CD4-positive, alpha-beta memory T cell (primary cell): ENCODE results near the gene PTPN3. TPM values are rescaled to one million over a fixed set of nuclear protein-coding genes. Genes with fewer than 3 reads are reported as not detected.

ENCODE experiments used
- CTCF ChIA-PET: fragments of 350-600 bp; sonication (Branson Sonifier 250); formaldehyde crosslinking; loops from one replicate; lab custom pipeline; 2021; ENCODE audit warnings: inconsistent platforms; ENCODE audit not compliant: partially characterized antibody; lab: Charles Lee
- POLR2A ChIA-PET: fragments of 350-600 bp; sonication (Branson Sonifier 250); formaldehyde crosslinking; loops from one replicate; lab custom pipeline; 2021; ENCODE audit not compliant: partially characterized antibody; lab: Charles Lee
- DNase-seq, 5 donors: peaks; one replicate each; pipeline versions ENCODE4 v3.0.0 to v3.0.0-alpha.2; 2020 to 2022; ENCODE audit warnings: mixed read lengths in 1 of 5
- H3K27ac ChIP-seq: one replicate; pipeline ENCODE4 v1.7.0; 2013; ENCODE audit warnings: low read depth, low read length
- H3K27me3 ChIP-seq: 2 replicates; pipeline ENCODE4 v1.7.0; 2013; ENCODE audit warnings: mild to moderate bottlenecking, low read length, moderate library complexity; ENCODE audit not compliant: insufficient read depth
- H3K36me3 ChIP-seq: 2 replicates; pipeline ENCODE4 v1.7.0; 2013; ENCODE audit warnings: mild to moderate bottlenecking, low read length, moderate library complexity; ENCODE audit not compliant: insufficient read depth
- H3K4me1 ChIP-seq: 2 replicates; pipeline ENCODE4 v1.7.0; 2013; ENCODE audit warnings: mild to moderate bottlenecking, low read length, moderate library complexity; ENCODE audit not compliant: insufficient read depth
- H3K4me3 ChIP-seq, 2 donors: one replicate each; pipeline ENCODE4 v1.7.0; 2013; ENCODE audit warnings: low read length in 2 of 2, mild to moderate bottlenecking in 1 of 2
- H3K9me3 ChIP-seq, 2 donors: one replicate each; pipeline ENCODE4 v1.7.0; 2013; ENCODE audit warnings: low read length in 2 of 2, control low read depth in 1 of 2; ENCODE audit not compliant: control insufficient read depth in 1 of 2
- H3K27ac Mint-ChIP-seq, 7 donors: one replicate each; pipeline ENCODE4 v1.8.0; 2020 to 2021; ENCODE audit warnings: mixed read lengths in 7 of 7, mild to moderate bottlenecking in 6 of 7, inconsistent platforms in 3 of 7, moderate library complexity in 3 of 7
- H3K27me3 Mint-ChIP-seq, 2 donors: one replicate each; pipeline ENCODE4 v1.8.0; 2020 to 2021; ENCODE audit warnings: mixed read lengths in 2 of 2
- H3K36me3 Mint-ChIP-seq, 2 donors: one replicate each; pipeline ENCODE4 v1.8.0; 2020 to 2021; ENCODE audit warnings: mixed read lengths in 2 of 2, inconsistent platforms in 1 of 2, mild to moderate bottlenecking in 1 of 2
- H3K4me1 Mint-ChIP-seq, 4 donors: one replicate each; pipeline ENCODE4 v1.8.0; 2020 to 2021; ENCODE audit warnings: mixed read lengths in 4 of 4, mild to moderate bottlenecking in 1 of 4
- H3K4me3 Mint-ChIP-seq, 8 donors: one replicate each; pipeline ENCODE4 v1.8.0; 2020 to 2021; ENCODE audit warnings: mixed read lengths in 8 of 8, mild to moderate bottlenecking in 7 of 8, moderate library complexity in 6 of 8, inconsistent platforms in 3 of 8
- H3K9me3 Mint-ChIP-seq, 8 donors: one replicate each; pipeline ENCODE4 v1.8.0; 2020 to 2021; ENCODE audit warnings: mixed read lengths in 8 of 8, mild to moderate bottlenecking in 5 of 8, inconsistent platforms in 3 of 8, moderate library complexity in 1 of 8
- intact Hi-C: fragments of 100-400 bp; cut with micrococcal nuclease; formaldehyde crosslinking; loops from one replicate; pipeline ENCODE4 v1.15.1; 2023
- polyA plus RNA-seq, 2 donors: library from polyadenylated mRNA; unstranded; fragments of 300-500 nt; fragmentation: Illumina TruSeq; gene quantifications; one replicate each; pipeline ENCODE4 v1.2.3, GENCODE V29; 2021
- total RNA-seq, 2 experiments: library from RNA; stranded (reverse); gene quantifications; one replicate each; pipeline ENCODE4 v1.2.3, GENCODE V29; 2021

Gene PTPN3
- total and polyA plus RNA-seq, 4 experiments from 2014 or later = not detected

GRCh38 chr9:109496218-109496617 is 1.9 kb downstream of the PTPN3 start:
- Histone ChIP-seq H3K27ac (no peak overlapping the region), H3K36me3 (no peaks in the 10 kb centered on the region), H3K27me3 (peaks cover 8% of the 10 kb centered on the region), H3K4me3 (no peak overlapping the region), H3K4me1 (no peaks in the 10 kb centered on the region), H3K9me3 (no peaks in the 10 kb centered on the region)
- peaks cover 30 to 41% of the 10 kb centered on the region in 2 donors for H3K27me3 Mint-ChIP-seq
- H3K4me1 Mint-ChIP-seq = peaks cover 0 to 11% (median 3%) of the 10 kb centered on the region in 4 donors
- H3K9me3 Mint-ChIP-seq = peaks cover 0 to 5% (median 0%) of the 10 kb centered on the region in 8 donors
- no peak overlapping the region for H3K27ac Mint-ChIP-seq
- DNase-seq = no peak
- intact Hi-C loops = no loop called here
- ChIA-PET CTCF (no interaction called here), POLR2A (no interaction called here)
- no peak overlapping the region for H3K4me3 Mint-ChIP-seq
- no peaks in the 10 kb centered on the region for H3K36me3 Mint-ChIP-seq

GRCh38 chr9:109493648-109494047 is 4.5 kb downstream of the PTPN3 start:
- Mint-ChIP-seq H3K27me3 (peaks cover 14 to 31% of the 10 kb centered on the region in 2 donors), H3K27ac (no peak overlapping the region), H3K9me3 (peaks cover 0 to under 1% (median 0%) of the 10 kb centered on the region in 8 donors), H3K36me3 (no peaks in the 10 kb centered on the region), H3K4me3 (no peak overlapping the region), H3K4me1 (peaks cover 0 to 3% (median 2%) of the 10 kb centered on the region in 4 donors)
- ChIA-PET POLR2A (no interaction called here), CTCF (no interaction called here)
- intact Hi-C loops = no loop called here
- Histone ChIP-seq H3K27me3 (peaks cover 4% of the 10 kb centered on the region), H3K27ac (no peak overlapping the region), H3K4me3 (no peak overlapping the region), H3K9me3 (no peaks in the 10 kb centered on the region), H3K4me1 (no peaks in the 10 kb centered on the region), H3K36me3 (no peaks in the 10 kb centered on the region)
- no peak for DNase-seq

GRCh38 chr9:109491590-109491989 is 6.5 kb downstream of the PTPN3 start:
- DNase-seq = no peak
- Histone ChIP-seq H3K36me3 (no peaks in the 10 kb centered on the region), H3K4me3 (no peak overlapping the region), H3K9me3 (no peaks in the 10 kb centered on the region), H3K4me1 (no peaks in the 10 kb centered on the region), H3K27me3 (no peaks in the 10 kb centered on the region), H3K27ac (no peak overlapping the region)
- H3K4me1 Mint-ChIP-seq = no peaks in the 10 kb centered on the region
- no peaks in the 10 kb centered on the region for H3K9me3 Mint-ChIP-seq
- intact Hi-C loops = no loop called here
- H3K27ac Mint-ChIP-seq = no peak overlapping the region
- POLR2A ChIA-PET = no interaction called here
- H3K27me3 Mint-ChIP-seq = peaks cover 7 to 23% of the 10 kb centered on the region in 2 donors
- H3K4me3 Mint-ChIP-seq = no peak overlapping the region
- H3K36me3 Mint-ChIP-seq = no peaks in the 10 kb centered on the region
- CTCF ChIA-PET = interaction anchor here (1.0 to 2.3 kb wide), 2 partner anchors 10 to 22 kb away, joined by 3 to 7 read pairs; no protein-coding TSS in a partner anchor

- H3K4me1 ChIP-seq = no peaks in the 10 kb centered on the region
- H3K9me3 ChIP-seq = no peaks in the 10 kb centered on the region
- Mint-ChIP-seq H3K9me3 (peaks cover 0 to 2% (median 0%) of the 10 kb centered on the region in 8 donors), H3K27ac (no peak overlapping the region), H3K36me3 (no peaks in the 10 kb centered on the region), H3K4me3 (no peak overlapping the region), H3K27me3 (peaks cover 7 to 15% of the 10 kb centered on the region in 2 donors), H3K4me1 (no peaks in the 10 kb centered on the region)
- CTCF ChIA-PET = no interaction called here
- H3K36me3 ChIP-seq = no peaks in the 10 kb centered on the region
- no peak overlapping the region for H3K27ac ChIP-seq
- no peaks in the 10 kb centered on the region for H3K27me3 ChIP-seq
- no peak for DNase-seq
- H3K4me3 ChIP-seq = no peak overlapping the region
- intact Hi-C loops = no loop called here
- POLR2A ChIA-PET = no interaction called here
Measured at GRCh38 chr9:109488791-109489492, 9.2 kb downstream of the PTPN3 start.

GRCh38 chr9:109488351-109488750 is 9.8 kb downstream of the PTPN3 start:
- no peak overlapping the region for H3K27ac Mint-ChIP-seq
- intact Hi-C loops = no loop called here
- ChIA-PET POLR2A (no interaction called here), CTCF (no interaction called here)
- no peak overlapping the region for H3K4me3 Mint-ChIP-seq
- no peak for DNase-seq
- peaks cover 0 to 2% (median 0%) of the 10 kb centered on the region in 8 donors for H3K9me3 Mint-ChIP-seq
- H3K4me1 ChIP-seq = no peaks in the 10 kb centered on the region
- no peaks in the 10 kb centered on the region for H3K36me3 ChIP-seq
- H3K27me3 ChIP-seq = no peaks in the 10 kb centered on the region
- H3K4me1 Mint-ChIP-seq = no peaks in the 10 kb centered on the region
- H3K27ac ChIP-seq = no peak overlapping the region
- H3K36me3 Mint-ChIP-seq = no peaks in the 10 kb centered on the region
- H3K27me3 Mint-ChIP-seq = peaks cover 7 to 11% of the 10 kb centered on the region in 2 donors
- no peaks in the 10 kb centered on the region for H3K9me3 ChIP-seq
- no peak overlapping the region for H3K4me3 ChIP-seq

GRCh38 chr9:109487247-109487646 is 10.9 kb downstream of the PTPN3 start:
- DNase-seq = no peak
- H3K27me3 ChIP-seq = no peaks in the 10 kb centered on the region
- intact Hi-C loops = no loop called here
- no peaks in the 10 kb centered on the region for H3K36me3 ChIP-seq
- H3K9me3 ChIP-seq = no peaks in the 10 kb centered on the region
- ChIA-PET POLR2A (no interaction called here), CTCF (no interaction called here)
- peaks cover 0 to 2% (median 0%) of the 10 kb centered on the region in 8 donors for H3K9me3 Mint-ChIP-seq
- no peak overlapping the region for H3K4me3 Mint-ChIP-seq
- H3K4me1 Mint-ChIP-seq = no peaks in the 10 kb centered on the region
- H3K4me3 ChIP-seq = no peak overlapping the region
- H3K36me3 Mint-ChIP-seq = no peaks in the 10 kb centered on the region
- H3K27ac Mint-ChIP-seq = no peak overlapping the region
- peaks cover 7 to 11% of the 10 kb centered on the region in 2 donors for H3K27me3 Mint-ChIP-seq
- H3K27ac ChIP-seq = no peak overlapping the region
- no peaks in the 10 kb centered on the region for H3K4me1 ChIP-seq

- Mint-ChIP-seq H3K27me3 (peaks cover 5 to 17% of the 10 kb centered on the region in 2 donors), H3K36me3 (no peaks in the 10 kb centered on the region), H3K9me3 (peaks cover 0 to 2% (median 0%) of the 10 kb centered on the region in 8 donors), H3K27ac (no peak overlapping the region), H3K4me1 (no peaks in the 10 kb centered on the region), H3K4me3 (no peak overlapping the region)
- Histone ChIP-seq H3K36me3 (no peaks in the 10 kb centered on the region), H3K4me1 (no peaks in the 10 kb centered on the region), H3K27ac (no peak overlapping the region), H3K27me3 (no peaks in the 10 kb centered on the region), H3K4me3 (no peak overlapping the region), H3K9me3 (no peaks in the 10 kb centered on the region)
- intact Hi-C loops = no loop called here
- DNase-seq = no peak
- ChIA-PET POLR2A (no interaction called here), CTCF (interaction anchor here (1.3 kb wide), 1 partner anchor 14 kb away, joined by 5 read pairs; no protein-coding TSS in a partner anchor)
Measured at GRCh38 chr9:109483744-109484429, 14.2 kb downstream of the PTPN3 start.
